ENCODE data around the gene ASTN2. TPM values are rescaled to one million over a fixed set of nuclear protein-coding genes. Genes with fewer than 3 reads are reported as not detected.

The ASTN2 gene
- total and polyA plus RNA-seq, 9 donors: 1.8 to 6.4 (median 3.2) TPM

DNA sequence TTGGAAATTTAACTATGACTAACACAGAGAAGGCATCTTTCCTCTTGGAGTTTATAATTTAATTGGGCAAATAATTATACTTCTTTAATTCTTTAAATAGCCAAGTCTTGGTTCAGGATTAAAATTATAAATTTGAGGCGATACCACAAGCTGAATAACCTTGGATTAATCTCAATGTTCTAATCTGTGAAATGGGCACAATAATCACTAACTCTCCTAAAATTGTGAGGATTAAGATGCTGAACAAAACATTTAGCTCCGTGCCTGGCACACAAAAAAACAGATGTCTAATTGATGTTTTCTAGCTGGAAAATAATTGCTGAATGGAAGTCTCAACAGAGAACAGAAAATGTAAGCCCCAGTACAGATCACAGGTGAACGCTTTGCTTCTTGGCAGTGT is 797.5 kb downstream of the ASTN2 start:
- intact Hi-C loops (cut with DNase I): no loop called here

DNA sequence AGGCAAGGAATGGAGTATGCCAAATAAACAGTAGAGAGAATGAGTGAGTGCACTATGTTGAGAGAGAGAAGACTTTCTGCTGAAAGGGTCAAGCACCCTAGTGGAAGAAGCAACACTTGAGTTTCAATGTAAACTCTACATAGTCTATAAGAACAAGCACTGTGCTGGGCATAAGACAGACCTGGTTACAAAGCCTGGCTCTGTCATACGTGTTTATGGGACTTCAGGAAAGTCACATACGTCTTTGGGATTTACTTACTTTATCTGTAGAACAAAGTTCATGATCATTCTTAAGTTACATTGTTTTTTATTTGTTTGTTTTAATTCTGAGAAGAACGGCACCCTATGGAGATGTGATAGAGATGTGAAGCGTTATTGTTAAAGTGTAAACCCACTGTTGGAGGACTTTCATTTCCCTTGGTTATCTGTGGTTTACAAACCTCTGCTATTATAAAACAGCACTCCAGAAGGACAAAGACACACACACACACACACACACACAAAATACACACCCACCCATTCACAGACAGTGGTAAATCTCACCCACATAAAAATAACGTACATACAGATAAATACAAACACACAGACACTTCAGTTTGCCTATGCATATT is 798.4 kb downstream of the ASTN2 start:
- Histone ChIP-seq H3K27ac (no peak overlapping the region), H3K4me1 (ENCODE audit: insufficient read depth) (no peaks in the 10 kb centered on the region), H3K9me3 (no peaks in the 10 kb centered on the region), H3K4me3 (no peak overlapping the region), H3K36me3 (no peaks in the 10 kb centered on the region), H3K27me3 (no peaks in the 10 kb centered on the region)
- no peak for DNase-seq
- intact Hi-C loops (cut with DNase I): no loop called here
- WGBS, 3 donors: 81 to 90% (median 84%) methylated on average over 5 of the region's 5 CpGs
- TF ChIP-seq POLR2A (IDR thresholded peaks at IDR 0.05) (no peak), EP300 (IDR thresholded peaks at IDR 0.05) (no peak)
- TF ChIP-seq, protein P1, sequence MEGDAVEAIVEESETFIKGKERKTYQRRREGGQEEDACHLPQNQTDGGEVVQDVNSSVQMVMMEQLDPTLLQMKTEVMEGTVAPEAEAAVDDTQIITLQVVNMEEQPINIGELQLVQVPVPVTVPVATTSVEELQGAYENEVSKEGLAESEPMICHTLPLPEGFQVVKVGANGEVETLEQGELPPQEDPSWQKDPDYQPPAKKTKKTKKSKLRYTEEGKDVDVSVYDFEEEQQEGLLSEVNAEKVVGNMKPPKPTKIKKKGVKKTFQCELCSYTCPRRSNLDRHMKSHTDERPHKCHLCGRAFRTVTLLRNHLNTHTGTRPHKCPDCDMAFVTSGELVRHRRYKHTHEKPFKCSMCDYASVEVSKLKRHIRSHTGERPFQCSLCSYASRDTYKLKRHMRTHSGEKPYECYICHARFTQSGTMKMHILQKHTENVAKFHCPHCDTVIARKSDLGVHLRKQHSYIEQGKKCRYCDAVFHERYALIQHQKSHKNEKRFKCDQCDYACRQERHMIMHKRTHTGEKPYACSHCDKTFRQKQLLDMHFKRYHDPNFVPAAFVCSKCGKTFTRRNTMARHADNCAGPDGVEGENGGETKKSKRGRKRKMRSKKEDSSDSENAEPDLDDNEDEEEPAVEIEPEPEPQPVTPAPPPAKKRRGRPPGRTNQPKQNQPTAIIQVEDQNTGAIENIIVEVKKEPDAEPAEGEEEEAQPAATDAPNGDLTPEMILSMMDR (IDR thresholded peaks at IDR 0.05): no peak

More for the DNA sequence above, 797.5 kb downstream of the ASTN2 start:
- H3K27me3 ChIP-seq: no peaks in the 10 kb centered on the region
- H3K27ac ChIP-seq: no peak overlapping the region
- DNase-seq: no peak
- WGBS, 3 donors: 88 to 90% (median 89%) methylated on average over 3 of the region's 3 CpGs
- H3K36me3 ChIP-seq: no peaks in the 10 kb centered on the region
- no peaks in the 10 kb centered on the region for H3K4me1 ChIP-seq (ENCODE audit: insufficient read depth)
- no peak overlapping the region for H3K4me3 ChIP-seq
- no peaks in the 10 kb centered on the region for H3K9me3 ChIP-seq
- TF ChIP-seq POLR2A (IDR thresholded peaks at IDR 0.05) (no peak), EP300 (IDR thresholded peaks at IDR 0.05) (no peak)
- TF ChIP-seq, protein P1 (IDR thresholded peaks at IDR 0.05): no peak

DNA sequence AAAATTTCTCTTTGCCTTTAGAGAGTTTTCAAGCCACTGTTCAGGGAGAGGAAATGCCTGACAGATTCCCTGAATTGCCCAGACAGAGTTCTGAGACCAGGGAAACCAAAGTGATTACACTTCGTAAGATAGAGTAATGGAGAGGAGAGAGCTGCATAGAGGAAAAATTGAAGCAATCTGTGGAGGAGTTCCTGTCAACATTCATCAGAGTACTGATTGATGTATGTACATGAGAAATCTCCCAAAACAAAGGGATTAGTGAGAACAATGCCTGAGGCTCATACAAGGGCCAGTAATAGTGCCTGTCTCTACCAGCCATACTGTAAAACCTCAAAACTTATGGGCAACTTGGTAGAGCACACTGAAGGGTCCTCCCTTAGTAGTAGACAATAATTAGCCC is 806.8 kb downstream of the ASTN2 start:
- Histone ChIP-seq H3K36me3 (no peaks in the 10 kb centered on the region), H3K4me1 (ENCODE audit: insufficient read depth) (no peaks in the 10 kb centered on the region), H3K27me3 (no peaks in the 10 kb centered on the region), H3K9me3 (no peaks in the 10 kb centered on the region), H3K27ac (no peak overlapping the region), H3K4me3 (no peak overlapping the region)
- no peak for DNase-seq
- 89 to 100% (median 97%) methylated on average over 1 of the region's 1 CpG for WGBS, 3 donors
- TF ChIP-seq, protein P1 (IDR thresholded peaks at IDR 0.05): no peak
- no peak for TF ChIP-seq POLR2A (IDR thresholded peaks at IDR 0.05)
- TF ChIP-seq EP300 (IDR thresholded peaks at IDR 0.05): no peak
- intact Hi-C loops (cut with DNase I): no loop called here

DNA sequence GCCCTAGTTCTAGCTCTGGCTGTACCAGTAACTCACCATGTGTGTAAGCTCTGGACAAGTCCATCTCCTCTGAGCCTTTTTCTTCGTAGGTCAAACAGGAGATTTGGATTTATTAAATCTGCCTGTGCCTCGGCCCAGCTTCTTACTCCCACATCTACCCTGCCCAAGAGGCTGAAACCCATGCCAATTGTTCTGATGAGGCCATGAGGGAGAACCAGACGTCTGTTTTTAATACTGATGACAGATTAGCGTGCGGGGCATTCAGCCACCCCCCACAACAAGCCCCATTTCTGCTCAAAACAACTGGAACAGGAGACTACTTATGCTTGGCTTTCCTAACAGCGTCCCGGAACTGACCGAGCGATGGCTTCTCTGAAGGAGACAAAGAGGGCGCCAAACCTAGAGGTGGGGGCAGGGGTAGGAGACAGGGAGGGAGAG is 808.9 kb downstream of the ASTN2 start:
- DNase-seq: peak in 2 of 5 donors; percentile 36 to 47
- no peaks in the 10 kb centered on the region for H3K9me3 ChIP-seq
- no peaks in the 10 kb centered on the region for H3K27me3 ChIP-seq
- TF ChIP-seq, protein P1 (IDR thresholded peaks at IDR 0.05): no peak
- TF ChIP-seq EP300 (IDR thresholded peaks at IDR 0.05) (no peak), POLR2A (IDR thresholded peaks at IDR 0.05) (no peak)
- WGBS, 3 donors: 31 to 69% (median 58%) methylated on average over 10 of the region's 10 CpGs
- no peaks in the 10 kb centered on the region for H3K4me1 ChIP-seq (ENCODE audit: insufficient read depth)
- H3K36me3 ChIP-seq: no peaks in the 10 kb centered on the region
- no peak overlapping the region for H3K27ac ChIP-seq
- no peak overlapping the region for H3K4me3 ChIP-seq
- intact Hi-C loops (cut with DNase I): no loop called here
